Parietal lobe (tissue), 2 donors: ENCODE data around the gene CCL21. TPM values are rescaled to one million over a fixed set of nuclear protein-coding genes. Genes with fewer than 3 reads are reported as not detected.

Experiments
- small RNA-seq: library from RNA; depleted of rRNA; stranded (forward); fragments of <200 nt; gene quantifications from one replicate; pipeline ENCODE3, GENCODE V24; 2014; ENCODE audit warnings: low replicate concordance
- total RNA-seq: library from RNA; depleted of rRNA; stranded (reverse); fragments of >200 nt; gene quantifications from one replicate; pipeline ENCODE4 v1.2.3, GENCODE V29; 2014

Gene CCL21
- not detected for total RNA-seq

GRCh38 chr9:34710023-34710422, at the start of gene CCL21:
Gene CCL21, minus strand, starts transcription at chr9:34710136. Its CDS starts 70 bp downstream, at chr9:34710066.

GRCh38 chr9:34690983-34691935, 18.7 kb downstream of the CCL21 start, which contains the start of gene CCL19:
Gene CCL19, minus strand, starts transcription at chr9:34691276. Its CDS starts 137 bp downstream, at chr9:34691139.

GRCh38 chr9:34662526-34663302, 47.2 kb downstream of the CCL21 start, which contains the start of gene CCL27:
Gene CCL27, minus strand, starts transcription at chr9:34662657. Its CDS starts 24 bp downstream, at chr9:34662633.

Small RNA genes lying within 50 kb of the gene (small RNA-seq; reads per million reads assigned to genes)
- not detected for gene CCL27

Other genes with a start within 250 kb of the CCL21 start
- 27.5 TPM for gene ENHO, start 187.1 kb downstream of the CCL21 start, total RNA-seq
- 23.8 TPM for gene CNTFR, start 120.4 kb downstream of the CCL21 start, total RNA-seq
- gene RPP25L, start 98.0 kb downstream of the CCL21 start, total RNA-seq = 4.4 TPM
- gene DCTN3, start 89.6 kb downstream of the CCL21 start, total RNA-seq = 121 TPM
- gene ARID3C, start 81.1 kb downstream of the CCL21 start, total RNA-seq = 0.63 TPM
- 26.6 TPM for gene SIGMAR1, start 72.3 kb downstream of the CCL21 start, total RNA-seq
- 70.7 TPM for gene GALT, start 63.5 kb downstream of the CCL21 start, total RNA-seq
- gene IL11RA, start 58.0 kb downstream of the CCL21 start, total RNA-seq = 11.6 TPM
- not detected for gene CCL27, start 47.5 kb downstream of the CCL21 start, total RNA-seq
- not detected for gene CCL19, start 18.9 kb downstream of the CCL21 start, total RNA-seq
- gene PHF24, start 248.1 kb upstream of the CCL21 start, total RNA-seq = 40.1 TPM